Cerebellar nuclear complex (tissue), 1 donor: ENCODE measurements around the gene NOX4.
"Not testable (repeated sequence)": the region's sequence is repeated elsewhere in the genome, so short reads cannot be mapped to it uniquely, and the experiment has no call there.

ENCODE experiments used
- DNase-seq, 2 experiments: peaks; one replicate each; lab custom pipeline; 2025; lab: John Stamatoyannopoulos, UW

NOX4 gene

DNA sequence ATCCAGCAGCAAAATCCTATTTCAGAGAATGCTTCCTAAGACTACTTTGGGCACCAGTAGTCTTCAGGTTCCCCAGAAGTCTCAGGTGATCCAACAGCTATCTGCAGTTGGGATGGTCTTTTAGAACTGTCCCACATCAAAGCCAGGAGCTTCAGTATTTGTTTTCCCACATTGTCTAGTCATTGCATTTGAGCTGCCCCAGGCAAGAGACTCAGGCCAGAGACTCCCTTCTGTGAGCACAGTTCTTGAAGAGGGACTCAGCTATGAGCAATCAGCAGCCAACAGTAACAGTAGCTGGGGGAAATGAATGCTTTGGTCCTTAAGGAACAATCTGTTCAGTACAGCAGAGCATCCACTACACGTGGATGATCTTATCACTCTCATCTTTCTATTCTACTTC is 188.1 kb downstream of the NOX4 start:
- not testable (repeated sequence) for DNase-seq

DNA sequence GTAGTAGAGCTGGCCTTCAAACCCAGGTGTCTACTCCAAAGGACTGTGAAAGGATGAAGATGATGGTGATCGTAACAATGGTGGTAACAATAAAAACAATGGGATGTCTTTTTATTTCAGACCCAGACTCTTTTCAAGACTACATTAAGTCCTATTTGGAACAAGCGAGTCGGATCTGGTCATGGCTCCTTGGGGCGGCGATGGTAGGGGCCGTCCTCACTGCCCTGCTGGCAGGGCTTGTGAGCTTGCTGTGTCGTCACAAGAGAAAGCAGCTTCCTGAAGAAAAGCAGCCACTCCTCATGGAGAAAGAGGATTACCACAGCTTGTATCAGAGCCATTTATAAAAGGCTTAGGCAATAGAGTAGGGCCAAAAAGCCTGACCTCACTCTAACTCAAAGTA is 196.2 kb downstream of the NOX4 start:
- DNase-seq = not testable (repeated sequence)

DNA sequence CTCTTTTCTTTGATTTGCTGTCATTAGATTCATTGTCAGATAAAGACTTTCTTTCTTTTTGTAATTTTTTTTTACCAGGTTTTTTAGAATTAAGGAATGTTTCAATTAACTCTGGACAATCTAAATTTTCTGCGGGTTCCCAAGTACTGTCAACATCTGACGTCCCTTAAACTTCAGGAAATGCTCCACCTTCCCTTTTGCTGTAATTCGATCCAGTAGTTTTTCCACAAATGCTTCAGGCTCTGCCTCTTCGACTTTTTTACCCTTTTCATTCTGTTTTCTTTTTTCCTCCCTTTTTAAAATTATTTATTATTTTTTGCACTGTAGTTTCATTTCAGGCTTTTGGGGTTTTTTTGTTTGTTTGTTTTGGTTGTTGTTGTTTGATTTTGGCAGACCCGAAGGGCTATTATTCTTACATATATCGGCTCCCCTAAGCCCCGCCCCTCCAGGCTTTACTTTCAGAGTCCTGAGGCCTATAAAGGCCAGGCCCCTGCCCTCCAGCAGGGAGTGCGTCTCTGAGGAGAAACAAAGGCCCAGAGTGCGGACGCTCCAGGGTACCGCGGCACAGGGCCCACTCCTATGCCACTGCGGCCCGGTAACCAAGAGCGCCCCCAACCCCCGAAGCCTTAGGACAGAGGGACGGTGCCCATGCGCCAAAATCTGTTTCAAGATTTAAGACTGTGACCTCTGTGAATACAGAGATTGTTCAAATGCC is 197.1 kb downstream of the NOX4 start:
- DNase-seq = no peak

DNA sequence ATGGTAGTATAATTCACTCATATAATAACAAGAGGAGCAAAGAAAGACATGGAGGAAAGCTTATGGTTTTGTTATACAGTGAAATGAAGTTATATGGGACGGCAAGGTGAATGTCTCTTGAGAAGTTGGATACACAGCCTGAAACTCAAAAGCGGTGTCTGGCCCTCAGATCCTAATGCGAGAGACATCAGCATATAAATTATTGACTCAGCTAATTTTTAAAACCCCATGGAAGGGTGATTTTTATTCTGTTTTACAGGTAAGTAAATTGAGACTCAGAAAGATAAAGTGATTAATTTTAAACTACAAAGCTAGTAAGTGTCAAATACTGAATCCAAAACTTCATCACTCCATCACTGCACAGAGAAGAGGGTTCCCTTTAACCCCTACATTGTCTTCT is 203.2 kb downstream of the NOX4 start:
- not testable (repeated sequence) for DNase-seq

DNA sequence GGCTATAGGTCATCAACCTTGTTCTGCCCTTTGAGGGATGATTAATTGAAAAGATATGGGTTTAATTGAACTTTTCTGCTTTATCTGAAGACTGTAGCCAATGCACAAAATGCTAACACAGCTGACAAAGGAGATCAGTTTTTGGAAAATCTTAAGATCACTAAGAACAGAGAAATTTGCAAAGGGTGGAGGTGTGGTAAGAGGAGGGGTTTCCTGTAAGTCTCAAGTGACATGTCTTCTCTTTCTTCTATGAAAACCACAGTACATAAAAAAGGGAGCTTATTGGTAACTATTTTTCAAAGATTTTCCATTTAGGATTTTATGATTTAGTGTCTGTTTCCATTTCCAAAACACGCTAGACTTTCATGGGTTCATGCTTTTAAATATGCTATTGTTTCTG is 204.6 kb downstream of the NOX4 start:
- DNase-seq = not testable (repeated sequence)

DNA sequence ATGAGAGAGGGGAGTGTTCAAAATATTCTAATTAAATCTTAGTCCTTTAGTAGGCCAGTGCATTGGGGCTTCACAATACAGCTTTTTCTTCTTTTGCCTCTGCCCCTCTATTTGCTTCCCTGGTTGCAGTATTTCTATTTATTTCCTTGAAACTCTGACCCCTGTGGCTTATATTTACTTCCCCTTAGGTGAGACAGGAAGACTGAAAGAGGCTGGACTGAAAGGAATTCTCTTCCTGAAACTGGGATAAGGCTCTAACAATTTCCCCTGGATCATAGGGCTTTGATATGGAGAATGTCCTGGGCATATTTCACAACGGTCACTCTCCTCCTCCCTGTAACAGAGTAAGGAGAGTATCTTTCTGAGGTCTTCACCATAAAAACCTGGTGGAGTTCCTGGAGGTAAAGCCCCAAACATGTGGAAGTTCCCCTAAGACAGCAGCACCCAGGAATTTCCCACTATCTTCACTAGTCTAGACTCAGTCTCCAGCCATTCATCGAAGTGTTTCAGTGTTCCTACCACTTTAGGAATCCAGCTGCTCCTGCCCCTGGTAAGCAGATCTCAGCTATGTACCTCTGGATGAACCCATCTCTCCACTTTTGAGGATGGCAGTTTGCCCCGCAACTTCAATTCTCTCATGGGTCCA is 210.0 kb downstream of the NOX4 start:
- DNase-seq = not testable (repeated sequence)

DNA sequence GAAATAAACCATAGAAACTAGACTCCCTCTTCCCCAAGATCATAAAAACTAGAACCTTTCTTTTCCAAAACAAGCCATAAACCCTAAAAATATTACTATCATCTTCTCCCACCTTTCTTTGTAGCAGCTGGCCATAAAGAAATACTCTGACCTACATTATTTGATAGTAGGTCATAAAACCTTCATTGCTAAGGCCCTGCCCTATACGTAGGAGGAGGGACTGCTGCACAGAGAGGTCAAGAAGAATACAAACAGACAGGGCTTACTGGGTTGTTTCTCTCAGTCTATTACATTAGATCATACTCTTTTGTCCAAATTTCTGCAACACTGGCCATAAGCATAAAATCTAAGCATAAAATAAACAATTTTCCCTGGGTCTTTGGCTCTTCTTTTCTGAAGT is 212.0 kb downstream of the NOX4 start:
- no peak for DNase-seq

DNA sequence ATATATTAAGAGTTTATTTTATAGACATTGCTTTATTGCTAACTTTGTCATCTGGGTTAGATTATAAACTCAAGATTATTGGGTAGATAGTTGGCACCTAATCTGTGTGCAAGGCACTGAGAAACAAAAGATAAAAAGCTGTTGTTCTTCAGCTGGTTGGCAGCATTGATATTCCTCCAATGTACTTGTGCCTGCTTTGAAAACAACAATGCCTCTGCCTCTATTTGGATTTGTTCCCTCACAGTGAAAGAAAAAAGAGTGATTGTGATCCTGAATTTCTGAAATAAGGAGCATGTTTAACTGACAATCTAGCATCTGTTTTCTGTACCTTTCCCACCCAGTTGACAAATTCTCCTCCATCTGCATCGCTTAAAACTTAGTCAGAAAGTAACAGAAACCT is 215.2 kb downstream of the NOX4 start:
- DNase-seq = no peak
